DND-41 (cell line): ENCODE data around the gene CHN1.

ENCODE experiments used
- ATAC-seq: fragments of 200-7000 bp; cut with Tn5 transposase; 3 replicates; pipeline ENCODE4 v1.9.1; 2021; ENCODE audit warnings: low read depth; ENCODE audit not compliant: insufficient read depth
- DNase-seq: peaks from one replicate; pipeline ENCODE4 v3.0.0-alpha.2; 2020
- H2AFZ ChIP-seq: 2 replicates; pipeline ENCODE4 v1.6.0; 2012; ENCODE audit warnings: low read depth, low read length
- H3K27ac ChIP-seq: 2 replicates; pipeline ENCODE4 v1.5.1; 2012; ENCODE audit warnings: low read length, inconsistent platforms
- H3K27me3 ChIP-seq: fragments of 200-600 bp; sonication (generic); 2 replicates; pipeline ENCODE4 v1.6.0; 2012; ENCODE audit warnings: low read length, mild to moderate bottlenecking, inconsistent platforms; ENCODE audit not compliant: insufficient read depth, poor library complexity
- H3K36me3 ChIP-seq: 2 replicates; pipeline ENCODE4 v1.5.1; 2012; ENCODE audit warnings: low read length, inconsistent platforms; ENCODE audit not compliant: insufficient read depth
- H3K4me1 ChIP-seq: 2 replicates; pipeline ENCODE4 v1.5.1; 2012; ENCODE audit warnings: mild to moderate bottlenecking, low read length; ENCODE audit not compliant: insufficient read depth
- H3K4me2 ChIP-seq: 2 replicates; pipeline ENCODE4 v1.6.0; 2012; ENCODE audit warnings: mild to moderate bottlenecking, moderate library complexity, low read length, inconsistent platforms; ENCODE audit not compliant: insufficient read depth
- H3K4me3 ChIP-seq, 2 experiments: fragments of 200-600 bp in 1 of 2; shearing (Covaris generic) in 1 of 2; 2 replicates each; pipeline ENCODE4 v1.5.1; 2012 to 2016; ENCODE audit warnings: inconsistent platforms in 2 of 2, low read length in 2 of 2, mild to moderate bottlenecking in 2 of 2, low read depth in 1 of 2, moderate library complexity in 1 of 2
- H3K79me2 ChIP-seq: 2 replicates; pipeline ENCODE4 v1.6.0; 2012; ENCODE audit warnings: low read length, inconsistent platforms; ENCODE audit not compliant: insufficient read depth
- H3K9ac ChIP-seq: 2 replicates; pipeline ENCODE4 v1.6.0; 2012; ENCODE audit warnings: low read depth, mild to moderate bottlenecking, inconsistent platforms, low read length, moderate library complexity
- H3K9me3 ChIP-seq: 2 replicates; pipeline ENCODE4 v1.5.1; 2012; ENCODE audit warnings: low read length, moderate library complexity, mild to moderate bottlenecking, inconsistent platforms; ENCODE audit not compliant: insufficient read depth, severe bottlenecking
- H4K20me1 ChIP-seq: 2 replicates; pipeline ENCODE4 v1.6.0; 2012; ENCODE audit warnings: low read length; ENCODE audit not compliant: insufficient read depth
- CTCF ChIP-seq: IDR thresholded peaks from 2 replicates; pipeline ENCODE4 v1.5.1; 2012; ENCODE audit warnings: borderline replicate concordance, low read length, moderate library complexity, mild to moderate bottlenecking; ENCODE audit not compliant: poor library complexity, severe bottlenecking; ENCODE audit errors: extremely low read depth
- EZH2 ChIP-seq: IDR thresholded peaks from 3 replicates; pipeline ENCODE4 v1.6.1; 2012; ENCODE audit warnings: borderline replicate concordance, low read depth, mild to moderate bottlenecking, moderate library complexity, low read length, inconsistent platforms; ENCODE audit not compliant: severe bottlenecking

The CHN1 gene

GRCh38 chr2:174785481-174785880 is 219.7 kb downstream of the CHN1 start:
- no peaks in the 10 kb centered on the region for H3K79me2 ChIP-seq
- H2AFZ ChIP-seq: no peak overlapping the region
- H3K9ac ChIP-seq: no peak overlapping the region
- no peaks in the 10 kb centered on the region for H3K4me1 ChIP-seq
- ATAC-seq: no peak
- no peak overlapping the region for H3K4me2 ChIP-seq
- no peak overlapping the region for H3K27ac ChIP-seq
- no peak overlapping the region for H3K4me3 ChIP-seq
- H3K36me3 ChIP-seq: no peaks in the 10 kb centered on the region
- no peak for TF ChIP-seq CTCF
- no peak for TF ChIP-seq EZH2
- H3K27me3 ChIP-seq: peaks cover 4% of the 10 kb centered on the region
- H3K9me3 ChIP-seq: no peaks in the 10 kb centered on the region
- DNase-seq: no peak
- H4K20me1 ChIP-seq: no peaks in the 10 kb centered on the region

- DNase-seq: no peak
- Histone ChIP-seq H3K36me3 (no peaks in the 10 kb centered on the region), H3K9ac (no peak overlapping the region), H3K4me3 (no peak overlapping the region), H3K9me3 (no peaks in the 10 kb centered on the region), H3K27ac (no peak overlapping the region), H3K79me2 (no peaks in the 10 kb centered on the region), H2AFZ (no peak overlapping the region), H4K20me1 (no peaks in the 10 kb centered on the region), H3K4me1 (no peaks in the 10 kb centered on the region), H3K27me3 (peaks cover 4% of the 10 kb centered on the region), H3K4me2 (no peak overlapping the region)
- ATAC-seq: no peak
- TF ChIP-seq CTCF (no peak), EZH2 (no peak)
Measured at GRCh38 chr2:174784909-174785308, 220.3 kb downstream of the CHN1 start.

GRCh38 chr2:174784316-174784715 is 220.9 kb downstream of the CHN1 start:
- no peak overlapping the region for H3K27ac ChIP-seq

More at GRCh38 chr2:174784316-174784715, 220.9 kb downstream of the CHN1 start:
- Histone ChIP-seq H3K4me1 (peaks cover 1% of the 10 kb centered on the region), H3K4me3 (no peak overlapping the region), H3K36me3 (no peaks in the 10 kb centered on the region), H3K27me3 (peaks cover 4% of the 10 kb centered on the region), H3K9ac (no peak overlapping the region), H3K79me2 (no peaks in the 10 kb centered on the region), H3K4me2 (no peak overlapping the region), H2AFZ (no peak overlapping the region), H3K9me3 (no peaks in the 10 kb centered on the region), H4K20me1 (no peaks in the 10 kb centered on the region)
- no peak for DNase-seq
- no peak for TF ChIP-seq CTCF
- no peak for TF ChIP-seq EZH2
- ATAC-seq: peak; percentile 33; the same call in 1 of the 3 replicates
